Transverse colon (tissue), 4 donors: Measurements from ENCODE around the gene ALPK1. TPM values are rescaled to one million over a fixed set of nuclear protein-coding genes. Genes with fewer than 3 reads are reported as not detected.
A peak's percentile ranks its signal among the peaks of the same experiment; 100 is the strongest.

Experiments
- DNase-seq: peaks from one replicate; pipeline ENCODE4 v3.0.0-alpha.2; 2019
- H3K27ac ChIP-seq, 4 donors: fragments of 200-600 bp; sonication (generic); 2 replicates each; pipeline ENCODE4 v1.5.1; 2016 to 2018; ENCODE audit warnings: inconsistent platforms in 4 of 4
- H3K27me3 ChIP-seq: fragments of 200-600 bp; sonication (generic); 2 replicates; pipeline ENCODE4 v1.5.1; 2017; ENCODE audit warnings: inconsistent platforms
- H3K36me3 ChIP-seq, 4 donors: fragments of 200-600 bp; sonication (generic); 2 replicates each; pipeline ENCODE4 v1.5.1; 2017 to 2019; ENCODE audit warnings: inconsistent platforms in 4 of 4
- H3K4me1 ChIP-seq, 4 donors: fragments of 200-600 bp; sonication (generic); 2 replicates each; pipeline ENCODE4 v1.5.1; 2017 to 2020; ENCODE audit warnings: inconsistent platforms in 4 of 4
- H3K4me3 ChIP-seq, 4 donors: fragments of 200-600 bp; sonication (generic); 1 replicate in 1 of 4; 2 replicates in 3 of 4; pipeline versions ENCODE4 v1.5.1 to v1.6.1; 2017 to 2019; ENCODE audit warnings: inconsistent platforms in 4 of 4
- H3K9me3 ChIP-seq, 2 donors: fragments of 200-600 bp; sonication (generic); 2 replicates each; pipeline ENCODE4 v1.5.1; 2017 to 2019; ENCODE audit warnings: inconsistent platforms in 2 of 2
- CTCF ChIP-seq, 5 experiments: fragments of 200-600 bp in 3 of 5; fragments of 450-650 bp in 2 of 5; sonication (generic) in 3 of 5; IDR thresholded peaks; 1 replicate in 2 of 5; 2 replicates in 3 of 5; pipeline ENCODE4 v1.5.1; 2016 to 2017; ENCODE audit warnings: antibody characterized with exemption in 5 of 5, inconsistent platforms in 3 of 5, mild to moderate bottlenecking in 2 of 5, moderate library complexity in 1 of 5
- EP300 ChIP-seq: sonication (generic); formaldehyde crosslinking; IDR thresholded peaks from one replicate; pipeline ENCODE4 v1.6.1; 2017; ENCODE audit warnings: antibody characterized with exemption, low read depth
- POLR2A ChIP-seq: fragments of 450-650 bp; IDR thresholded peaks from one replicate; pipeline ENCODE4 v1.6.1; 2016; ENCODE audit warnings: antibody characterized with exemption, mild to moderate bottlenecking, moderate library complexity
- POLR2AphosphoS5 ChIP-seq, 3 donors: sonication (generic); formaldehyde crosslinking; IDR thresholded peaks; one replicate each; pipeline ENCODE4 v1.6.1; 2016; ENCODE audit warnings: antibody characterized with exemption in 3 of 3
- WGBS, 2 donors: methylation state at CpG; one replicate each; pipeline ENCODE4 v1.1.5; 2018; ENCODE audit warnings: low coverage in 1 of 2; 5-methylcytosine and 5-hydroxymethylcytosine counted together
- in situ Hi-C, 4 donors: fragments of 200-750 bp; cut with MboI; loops; one replicate each; pipeline versions ENCODE4 v1.15.0 to v1.15.1; 2017; ENCODE audit warnings: low sequenced_read_pairs in 3 of 4, low pct_ligation_motif_present in 1 of 4, low pct_unique_long_range_greater_than_20kb in 1 of 4
- intact Hi-C: fragments of 100-400 bp; cut with DNase I; formaldehyde crosslinking; loops from one replicate; pipeline ENCODE4 v1.15.1; 2023; ENCODE audit warnings: low total_unique reads
- total RNA-seq, 4 donors: library from RNA; depleted of rRNA; stranded (reverse); fragments of >200 nt; gene quantifications; one replicate each; pipeline ENCODE4 v1.1.0, GENCODE V29; 2016

The ALPK1 gene
- total RNA-seq, 4 donors from 2014 or later = 15.5 to 45.1 (median 27.4) TPM

GRCh38 chr4:112277705-112278448, 19.3 kb upstream of the ALPK1 start:
- no peak for DNase-seq
- Histone ChIP-seq H3K27me3 (no peaks in the 10 kb centered on the region), H3K27ac (no peak overlapping the region), H3K9me3 (no peaks in the 10 kb centered on the region), H3K36me3 (no peaks in the 10 kb centered on the region), H3K4me3 (no peak overlapping the region), H3K4me1 (peaks cover 0 to 7% (median 0%) of the 10 kb centered on the region in 4 donors)
- intact Hi-C loops (no loop called here), in situ Hi-C loops (no loop called here)
- TF ChIP-seq CTCF (IDR thresholded peaks at IDR 0.05) (no peak), POLR2A (no peak), EP300 (no peak), POLR2AphosphoS5 (IDR thresholded peaks at IDR 0.05) (no peak)
- 82 to 86% methylated on average over 6 to 10 of the region's 10 CpGs for WGBS, 2 donors

GRCh38 chr4:112279025-112279881, 17.9 kb upstream of the ALPK1 start:
- Histone ChIP-seq H3K27ac (peak overlapping the region in 1 of 4 donors; percentile 31), H3K36me3 (no peaks in the 10 kb centered on the region), H3K27me3 (no peaks in the 10 kb centered on the region), H3K4me1 (peaks cover 1 to 18% (median 7%) of the 10 kb centered on the region in 4 donors), H3K4me3 (no peak overlapping the region), H3K9me3 (no peaks in the 10 kb centered on the region)
- intact Hi-C loops = no loop called here
- 46 to 48% methylated on average over 7 to 10 of the region's 10 CpGs for WGBS, 2 donors
- in situ Hi-C loops = no loop called here
- no peak for TF ChIP-seq EP300
- TF ChIP-seq POLR2AphosphoS5 (IDR thresholded peaks at IDR 0.05) = no peak
- no peak for TF ChIP-seq POLR2A
- TF ChIP-seq CTCF (IDR thresholded peaks at IDR 0.05) = no peak
- DNase-seq = no peak

GRCh38 chr4:112279882-112280315, 17.3 kb upstream of the ALPK1 start:
- no peak overlapping the region for H3K4me3 ChIP-seq

More at GRCh38 chr4:112279882-112280315, 17.3 kb upstream of the ALPK1 start:
- no peak for DNase-seq
- TF ChIP-seq EP300 = no peak
- TF ChIP-seq POLR2AphosphoS5 (IDR thresholded peaks at IDR 0.05) = no peak
- TF ChIP-seq CTCF (IDR thresholded peaks at IDR 0.05) = no peak
- no peak for TF ChIP-seq POLR2A
- Histone ChIP-seq H3K27ac (peak overlapping the region in 1 of 4 donors; percentile 31), H3K4me1 (peaks cover 3 to 25% (median 8%) of the 10 kb centered on the region in 4 donors), H3K9me3 (no peaks in the 10 kb centered on the region), H3K27me3 (no peaks in the 10 kb centered on the region), H3K36me3 (no peaks in the 10 kb centered on the region)
- 64 to 96% methylated on average over 4 to 7 of the region's 7 CpGs for WGBS, 2 donors
- in situ Hi-C loops = loop anchor here in 1 of 4 donors (10.0 kb wide), 1 partner anchor 45 kb away; the partner anchor contains the start of gene AP1AR
- intact Hi-C loops = no loop called here
